OCI-LY1 (cell line): ENCODE measurements around the gene LDLRAD1.

Experiments
- H2AFZ ChIP-seq: fragments of 200-600 bp; sonication (generic), shearing (Covaris generic); 2 replicates; pipeline ENCODE4 v1.6.0; 2014; ENCODE audit warnings: antibody characterized with exemption, mild to moderate bottlenecking, low read length
- H3F3A ChIP-seq: fragments of 200-600 bp; sonication (generic), shearing (Covaris generic); 2 replicates; pipeline ENCODE4 v1.6.0; 2014; ENCODE audit warnings: mild to moderate bottlenecking, antibody characterized with exemption, low read length, moderate library complexity; ENCODE audit not compliant: insufficient read depth
- H3K27ac ChIP-seq: fragments of 200-600 bp; sonication (generic); 2 replicates; pipeline ENCODE4 v1.5.1; 2014; ENCODE audit warnings: low read length, mixed run types, mild to moderate bottlenecking, low read depth; ENCODE audit not compliant: poor library complexity, severe bottlenecking
- H3K27me3 ChIP-seq: fragments of 200-600 bp; sonication (generic); 2 replicates; pipeline ENCODE4 v1.6.0; 2014; ENCODE audit warnings: antibody characterized with exemption, mild to moderate bottlenecking, low read length, moderate library complexity; ENCODE audit not compliant: insufficient read depth
- H3K36me3 ChIP-seq: fragments of 200-600 bp; sonication (generic); 2 replicates; pipeline ENCODE4 v1.6.1; 2014; ENCODE audit warnings: mild to moderate bottlenecking, antibody characterized with exemption, low read length, moderate library complexity, mixed read lengths; ENCODE audit not compliant: insufficient read depth
- H3K4me1 ChIP-seq: fragments of 200-600 bp; sonication (generic); 2 replicates; pipeline ENCODE4 v1.5.1; 2014; ENCODE audit warnings: mild to moderate bottlenecking, low read length, moderate library complexity; ENCODE audit not compliant: insufficient read depth, severe bottlenecking
- H3K4me2 ChIP-seq: fragments of 200-600 bp; sonication (generic), shearing (Covaris generic); 2 replicates; pipeline ENCODE4 v1.6.1; 2014; ENCODE audit warnings: low read length
- H3K4me3 ChIP-seq: fragments of 200-600 bp; sonication (generic); 2 replicates; pipeline ENCODE4 v1.5.1; 2014; ENCODE audit warnings: low read length, low read depth, mild to moderate bottlenecking, mixed read lengths; ENCODE audit not compliant: poor library complexity, severe bottlenecking
- H3K79me2 ChIP-seq: fragments of 200-600 bp; shearing (Covaris generic); 2 replicates; pipeline ENCODE4 v1.6.1; 2016; ENCODE audit warnings: mixed run types, low read length, mixed read lengths; ENCODE audit not compliant: insufficient read depth
- H3K9ac ChIP-seq: fragments of 200-600 bp; sonication (generic), shearing (Covaris generic); 2 replicates; pipeline ENCODE4 v1.6.1; 2014; ENCODE audit warnings: mild to moderate bottlenecking, low read length, mixed read lengths
- H3K9me2 ChIP-seq: fragments of 200-600 bp; sonication (generic), shearing (Covaris generic); 2 replicates; pipeline ENCODE4 v1.6.1; 2014; ENCODE audit warnings: low read depth, mild to moderate bottlenecking, low read length, mixed read lengths
- H3K9me3 ChIP-seq: fragments of 200-600 bp; shearing (Covaris generic); 2 replicates; pipeline ENCODE4 v1.6.1; 2014; ENCODE audit warnings: low read length, mixed read lengths
- H4K20me1 ChIP-seq: fragments of 200-600 bp; sonication (generic), shearing (Covaris generic); 2 replicates; pipeline ENCODE4 v1.6.0; 2016; ENCODE audit warnings: mild to moderate bottlenecking, low read length; ENCODE audit not compliant: insufficient read depth
- CTCF ChIP-seq: fragments of 200-600 bp; sonication (generic), shearing (Covaris generic); IDR thresholded peaks from 2 replicates; pipeline ENCODE4 v1.5.1; 2017; ENCODE audit warnings: mild to moderate bottlenecking, antibody characterized with exemption, low read length, moderate library complexity, mixed read lengths
- EZH2 ChIP-seq: fragments of 200-600 bp; sonication (generic), shearing (Covaris generic); IDR thresholded peaks from 2 replicates; pipeline ENCODE4 v1.8.0; 2017; ENCODE audit warnings: borderline replicate concordance, mixed run types, mild to moderate bottlenecking, antibody characterized with exemption, low read length, moderate library complexity, mixed read lengths

LDLRAD1 gene

GRCh38 chr1:53992085-53992874 lies 25.7 kb downstream of the LDLRAD1 start:
- Histone ChIP-seq H3K27me3 (no peaks in the 10 kb centered on the region; the same call in 1 of the 2 replicates), H3K4me2 (no peak overlapping the region), H3F3A (no peaks in the 10 kb centered on the region), H4K20me1 (no peaks in the 10 kb centered on the region), H3K9me3 (no peaks in the 10 kb centered on the region), H3K27ac (no peak overlapping the region), H3K36me3 (no peaks in the 10 kb centered on the region), H2AFZ (no peak overlapping the region), H3K79me2 (no peaks in the 10 kb centered on the region), H3K9me2 (no peaks in the 10 kb centered on the region), H3K4me3 (no peak overlapping the region), H3K4me1 (no peaks in the 10 kb centered on the region), H3K9ac (no peak overlapping the region)
- no peak for TF ChIP-seq CTCF
- TF ChIP-seq EZH2: no peak

- Histone ChIP-seq H3K27me3 (no peaks in the 10 kb centered on the region; the same call in 1 of the 2 replicates), H3K4me1 (no peaks in the 10 kb centered on the region), H3K27ac (no peak overlapping the region), H3K4me3 (no peak overlapping the region), H3K9me3 (no peaks in the 10 kb centered on the region), H3K4me2 (no peak overlapping the region), H4K20me1 (no peaks in the 10 kb centered on the region), H3K79me2 (no peaks in the 10 kb centered on the region), H3K36me3 (no peaks in the 10 kb centered on the region), H3F3A (no peaks in the 10 kb centered on the region), H3K9me2 (no peaks in the 10 kb centered on the region), H3K9ac (no peak overlapping the region), H2AFZ (no peak overlapping the region)
- TF ChIP-seq EZH2 (no peak), CTCF (no peak)
Observed at GRCh38 chr1:53987880-53988279, 30.1 kb downstream of the LDLRAD1 start.

- no peak overlapping the region for H3K4me2 ChIP-seq
- H2AFZ ChIP-seq: no peak overlapping the region
- no peaks in the 10 kb centered on the region for H4K20me1 ChIP-seq
- no peaks in the 10 kb centered on the region for H3F3A ChIP-seq
- H3K27ac ChIP-seq: no peak overlapping the region
- no peaks in the 10 kb centered on the region for H3K9me2 ChIP-seq
- H3K27me3 ChIP-seq: no peaks in the 10 kb centered on the region
- no peaks in the 10 kb centered on the region for H3K4me1 ChIP-seq
- H3K36me3 ChIP-seq: no peaks in the 10 kb centered on the region
- H3K9ac ChIP-seq: no peak overlapping the region
- H3K9me3 ChIP-seq: no peaks in the 10 kb centered on the region
- TF ChIP-seq CTCF (no peak), EZH2 (no peak)
- H3K4me3 ChIP-seq: no peak overlapping the region
- no peaks in the 10 kb centered on the region for H3K79me2 ChIP-seq
Observed at GRCh38 chr1:53986458-53986857, 31.5 kb downstream of the LDLRAD1 start.
